Neural progenitor cell (in vitro differentiated cells): Measurements from ENCODE around the gene FXYD5. TPM values are rescaled to one million over a fixed set of nuclear protein-coding genes. Genes with fewer than 3 reads are reported as not detected.

Experiments used
- DNase-seq: peaks from one replicate; pipeline ENCODE4 v3.0.0-alpha.2; 2016; ENCODE audit warnings: low spot score
- H2AFZ ChIP-seq: fragments of 200-600 bp; sonication (generic); replicated peaks from 2 replicates; pipeline ENCODE4 v1.6.1; 2016; ENCODE audit warnings: antibody characterized with exemption
- H3F3A ChIP-seq: fragments of 200-600 bp; sonication (generic); 2 replicates; pipeline ENCODE4 v1.6.1; 2016; ENCODE audit warnings: antibody characterized with exemption, low read depth
- H3K27ac ChIP-seq: fragments of 200-600 bp; sonication (generic); 2 replicates; pipeline ENCODE4 v1.5.1; 2016; ENCODE audit warnings: mild to moderate bottlenecking
- H3K27me3 ChIP-seq: fragments of 200-600 bp; sonication (generic); 2 replicates; pipeline ENCODE4 v1.6.1; 2016; ENCODE audit warnings: mild to moderate bottlenecking, moderate library complexity
- H3K36me3 ChIP-seq: fragments of 200-600 bp; sonication (generic); 2 replicates; pipeline ENCODE4 v1.5.1; 2016
- H3K4me1 ChIP-seq: fragments of 200-600 bp; sonication (generic); 2 replicates; pipeline ENCODE4 v1.6.1; 2016; ENCODE audit warnings: mixed run types
- H3K4me2 ChIP-seq: fragments of 200-600 bp; sonication (generic); 2 replicates; pipeline ENCODE4 v1.6.1; 2016
- H3K4me3 ChIP-seq: fragments of 200-600 bp; sonication (generic); 2 replicates; pipeline ENCODE4 v1.5.1; 2016
- H3K79me2 ChIP-seq: fragments of 200-600 bp; sonication (generic); 2 replicates; pipeline ENCODE4 v1.6.1; 2016; ENCODE audit warnings: low read depth
- H3K9ac ChIP-seq: fragments of 200-600 bp; sonication (generic); 2 replicates; pipeline ENCODE4 v1.6.1; 2016
- H3K9me3 ChIP-seq: fragments of 200-600 bp; sonication (generic); 2 replicates; pipeline ENCODE4 v1.5.1; 2016; ENCODE audit warnings: low read depth
- H4K20me1 ChIP-seq: fragments of 200-600 bp; sonication (generic); 2 replicates; pipeline ENCODE4 v1.6.1; 2016; ENCODE audit warnings: low read depth
- H3K27ac Mint-ChIP-seq: 3 replicates; pipeline ENCODE4 v1.8.0; 2021; ENCODE audit warnings: mixed read lengths
- H3K27me3 Mint-ChIP-seq: 2 replicates; pipeline ENCODE4 v1.8.0; 2022; ENCODE audit warnings: low read depth, mild to moderate bottlenecking, inconsistent platforms, moderate library complexity, mixed read lengths; ENCODE audit not compliant: insufficient read depth
- H3K36me3 Mint-ChIP-seq: 3 replicates; pipeline ENCODE4 v1.8.0; 2021; ENCODE audit warnings: mixed read lengths
- H3K4me1 Mint-ChIP-seq: 3 replicates; pipeline ENCODE4 v1.8.0; 2021; ENCODE audit warnings: mixed read lengths
- H3K4me3 Mint-ChIP-seq: 3 replicates; pipeline ENCODE4 v1.8.0; 2021; ENCODE audit warnings: mild to moderate bottlenecking, moderate library complexity, mixed read lengths
- H3K9me3 Mint-ChIP-seq: 3 replicates; pipeline ENCODE4 v1.8.0; 2020; ENCODE audit warnings: mixed read lengths
- CTCF ChIP-seq: fragments of 200-600 bp; sonication (generic); IDR thresholded peaks from 2 replicates; pipeline ENCODE4 v1.5.1; 2017; ENCODE audit warnings: antibody characterized with exemption, mild to moderate bottlenecking
- EZH2 ChIP-seq: fragments of 200-600 bp; sonication (generic); IDR thresholded peaks from 2 replicates; pipeline ENCODE4 v1.6.1; 2017; ENCODE audit warnings: antibody characterized with exemption, mild to moderate bottlenecking, moderate library complexity
- EZH2phosphoT487 ChIP-seq: fragments of 200-600 bp; sonication (generic); IDR thresholded peaks from 2 replicates; pipeline ENCODE4 v1.6.1; 2017; ENCODE audit warnings: antibody characterized with exemption
- total RNA-seq: library from RNA; depleted of rRNA; stranded (reverse); fragments of >200 nt; gene quantifications from 2 replicates; pipeline ENCODE4 v1.2.3, GENCODE V29; 2015; ENCODE audit warnings: low replicate concordance

The FXYD5 gene
- total RNA-seq, 1 donor from 2014 or later, result 7.8 TPM

- no peak overlapping the region for H3K27ac ChIP-seq
- no peak for DNase-seq
- no peaks in the 10 kb centered on the region for H3K9me3 Mint-ChIP-seq
- no peaks in the 10 kb centered on the region for H3K9me3 ChIP-seq
- H3K27ac Mint-ChIP-seq, result peak overlapping the region; percentile 80
- H3K9ac ChIP-seq, result no peak overlapping the region
- no peak overlapping the region for H3K4me2 ChIP-seq
- no peak overlapping the region for H3K4me3 Mint-ChIP-seq
- H3K36me3 Mint-ChIP-seq, result no peaks in the 10 kb centered on the region
- TF ChIP-seq CTCF, result no peak
- no peak for TF ChIP-seq EZH2
- no peak for TF ChIP-seq EZH2phosphoT487
- peaks cover 11% of the 10 kb centered on the region for H3K4me1 ChIP-seq
- H2AFZ ChIP-seq, result peak overlapping the region; percentile 63
- H3K79me2 ChIP-seq, result no peaks in the 10 kb centered on the region
- peaks cover 9% of the 10 kb centered on the region for H3K27me3 Mint-ChIP-seq
- H3F3A ChIP-seq, result no peaks in the 10 kb centered on the region
- H4K20me1 ChIP-seq, result no peaks in the 10 kb centered on the region
- no peaks in the 10 kb centered on the region for H3K36me3 ChIP-seq
- no peaks in the 10 kb centered on the region for H3K27me3 ChIP-seq
- H3K4me1 Mint-ChIP-seq, result peaks cover 27% of the 10 kb centered on the region
- no peak overlapping the region for H3K4me3 ChIP-seq
Observed at GRCh38 chr19:35117116-35117515, 37.4 kb upstream of the FXYD5 start.

DNA sequence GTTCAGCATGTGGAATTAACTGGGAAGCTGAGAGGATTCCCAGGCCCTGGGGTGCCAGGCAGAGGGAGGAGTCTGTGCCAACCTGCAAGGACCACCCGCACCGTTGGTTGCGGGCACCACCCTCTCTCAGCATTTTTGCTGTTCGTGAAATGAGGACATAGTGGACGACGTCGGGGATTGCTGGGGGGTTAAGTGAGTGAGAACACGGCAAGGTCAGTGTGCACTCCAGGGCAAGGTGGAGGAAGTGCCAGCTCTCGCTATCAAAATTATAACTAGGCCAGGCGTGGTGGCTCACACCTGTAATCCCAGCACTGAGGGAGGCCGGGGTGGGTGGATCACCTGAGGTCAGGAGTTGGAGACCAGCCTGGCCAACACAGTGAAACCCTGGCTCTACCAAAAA lies 36.7 kb upstream of the FXYD5 start:
- H3K36me3 ChIP-seq, result no peaks in the 10 kb centered on the region
- no peak overlapping the region for H3K4me3 Mint-ChIP-seq
- no peak overlapping the region for H3K27ac Mint-ChIP-seq
- H3K9me3 ChIP-seq, result no peaks in the 10 kb centered on the region
- DNase-seq, result no peak
- no peak overlapping the region for H2AFZ ChIP-seq
- H3K27me3 ChIP-seq, result no peaks in the 10 kb centered on the region
- H3K36me3 Mint-ChIP-seq, result no peaks in the 10 kb centered on the region
- no peaks in the 10 kb centered on the region for H4K20me1 ChIP-seq
- H3K4me1 Mint-ChIP-seq, result peaks cover 32% of the 10 kb centered on the region
- H3K27ac ChIP-seq, result no peak overlapping the region
- no peak overlapping the region for H3K4me2 ChIP-seq
- no peaks in the 10 kb centered on the region for H3F3A ChIP-seq
- peaks cover 17% of the 10 kb centered on the region for H3K4me1 ChIP-seq
- no peak overlapping the region for H3K4me3 ChIP-seq
- no peaks in the 10 kb centered on the region for H3K79me2 ChIP-seq
- H3K9ac ChIP-seq, result no peak overlapping the region
- no peak for TF ChIP-seq CTCF
- TF ChIP-seq EZH2, result no peak
- TF ChIP-seq EZH2phosphoT487, result no peak
- peaks cover 9% of the 10 kb centered on the region for H3K27me3 Mint-ChIP-seq
- H3K9me3 Mint-ChIP-seq, result no peaks in the 10 kb centered on the region

DNA sequence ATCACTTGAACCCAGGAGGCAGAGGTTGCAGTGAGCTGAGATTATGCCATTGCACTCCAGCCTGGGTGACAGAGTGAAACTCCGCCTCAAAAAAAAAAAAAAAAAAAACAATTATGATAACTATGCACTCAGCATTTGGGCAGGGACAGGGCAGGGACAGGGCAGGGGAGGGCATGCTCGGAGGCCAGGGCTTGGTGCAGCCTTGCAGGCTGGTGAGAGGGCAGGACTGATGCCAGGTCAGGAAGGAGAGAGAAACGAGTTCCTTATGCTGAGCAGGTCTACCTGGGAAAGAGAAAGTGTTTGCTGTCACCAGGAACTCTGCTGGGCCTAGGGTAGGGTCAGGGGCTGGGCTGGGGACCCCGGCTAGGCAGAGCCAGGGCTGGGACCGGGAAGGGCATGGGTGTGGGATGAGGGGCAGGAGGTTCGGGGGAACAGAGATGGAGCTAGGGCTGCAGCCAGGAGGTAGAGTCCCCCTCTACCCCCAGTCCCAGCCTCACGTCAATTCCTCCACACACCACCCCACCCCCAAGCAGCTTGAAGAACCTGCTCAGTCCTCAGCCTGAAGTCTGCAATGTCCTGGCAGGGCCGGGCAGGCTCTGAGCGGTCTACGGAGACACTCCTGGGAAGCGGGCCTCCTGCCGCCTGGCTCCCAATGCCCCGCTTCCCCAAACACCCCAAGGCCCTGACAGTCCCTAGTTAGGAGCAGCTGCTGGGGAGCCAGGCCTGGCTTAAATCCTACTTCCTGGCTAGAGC lies 36.1 kb upstream of the FXYD5 start:
- Histone ChIP-seq H3K36me3 (no peaks in the 10 kb centered on the region), H3K9ac (no peak overlapping the region), H3K79me2 (no peaks in the 10 kb centered on the region), H3K4me1 (peaks cover 23% of the 10 kb centered on the region), H3K9me3 (no peaks in the 10 kb centered on the region), H3K4me3 (no peak overlapping the region), H3K27ac (no peak overlapping the region), H3K27me3 (no peaks in the 10 kb centered on the region), H2AFZ (no peak overlapping the region), H4K20me1 (no peaks in the 10 kb centered on the region), H3F3A (peaks cover 3% of the 10 kb centered on the region), H3K4me2 (no peak overlapping the region)
- TF ChIP-seq EZH2phosphoT487 (no peak), EZH2 (no peak), CTCF (no peak)
- Mint-ChIP-seq H3K4me3 (no peak overlapping the region), H3K4me1 (peaks cover 38% of the 10 kb centered on the region), H3K9me3 (no peaks in the 10 kb centered on the region), H3K27ac (no peak overlapping the region), H3K27me3 (peaks cover 9% of the 10 kb centered on the region), H3K36me3 (no peaks in the 10 kb centered on the region)
- DNase-seq, result no peak
